Measurements from ENCODE around the gene MAP1LC3A. TPM values are rescaled to one million over a fixed set of nuclear protein-coding genes. Genes with fewer than 3 reads are reported as not detected.
"Not testable (repeated sequence)": the region's sequence is repeated elsewhere in the genome, so short reads cannot be mapped to it uniquely, and the experiment has no call there.

The MAP1LC3A gene
- polyA plus RNA-seq (2012; ENCODE audit: insufficient read depth, insufficient read length, low read depth) = 6.6 TPM

- H3K4me3 ChIP-seq (ENCODE audit: low read depth, low read length) = peak within 1 kb of the TSS; percentile 87
- DNase-seq = peak; percentile 93
- no peaks in the 10 kb centered on the region for H3K9me3 ChIP-seq
- no peaks in the 10 kb centered on the region for H3K4me1 ChIP-seq
- no peaks in the 10 kb centered on the region for H3K27me3 ChIP-seq
- no peaks in the 10 kb centered on the region for H3K36me3 ChIP-seq
- no peak for TF ChIP-seq CTCF (IDR thresholded peaks at IDR 0.05; ENCODE audit: low read depth, low read length)
Measured at GRCh38 chr20:34558320-34559218, at the start of gene MAP1LC3A. TSS of gene MAP1LC3A (plus strand) at chr20:34558718. CDS start at chr20:34558869, 151 bp downstream.

GRCh38 chr20:34510575-34510974, 47.9 kb upstream of the MAP1LC3A start:
- Histone ChIP-seq H3K27me3 (no peaks in the 10 kb centered on the region), H3K4me1 (no peaks in the 10 kb centered on the region; the same call in 1 of the 2 replicates), H3K36me3 (peaks cover 49% of the 10 kb centered on the region), H3K9me3 (no peaks in the 10 kb centered on the region), H3K4me3 (ENCODE audit: low read depth, low read length) (no peak overlapping the region)
- no peak for TF ChIP-seq CTCF (IDR thresholded peaks at IDR 0.05; ENCODE audit: low read depth, low read length)
- DNase-seq = no peak

GRCh38 chr20:34511891-34512265, 46.6 kb upstream of the MAP1LC3A start:
- no peak for DNase-seq
- no peaks in the 10 kb centered on the region; the same call in 1 of the 2 replicates for H3K4me1 ChIP-seq
- H3K36me3 ChIP-seq = peaks cover 37% of the 10 kb centered on the region
- no peaks in the 10 kb centered on the region for H3K27me3 ChIP-seq
- TF ChIP-seq CTCF (IDR thresholded peaks at IDR 0.05; ENCODE audit: low read depth, low read length) = no peak
- H3K4me3 ChIP-seq (ENCODE audit: low read depth, low read length) = no peak overlapping the region
- H3K9me3 ChIP-seq = no peaks in the 10 kb centered on the region

GRCh38 chr20:34512266-34512954, 46.1 kb upstream of the MAP1LC3A start:
- Histone ChIP-seq H3K9me3 (no peaks in the 10 kb centered on the region), H3K36me3 (peaks cover 37% of the 10 kb centered on the region), H3K4me3 (ENCODE audit: low read depth, low read length) (no peak overlapping the region), H3K4me1 (no peaks in the 10 kb centered on the region; the same call in 1 of the 2 replicates), H3K27me3 (no peaks in the 10 kb centered on the region)
- no peak for TF ChIP-seq CTCF (IDR thresholded peaks at IDR 0.05; ENCODE audit: low read depth, low read length)
- DNase-seq = no peak

GRCh38 chr20:34512955-34513419, 45.5 kb upstream of the MAP1LC3A start:
- H3K4me1 ChIP-seq = no peaks in the 10 kb centered on the region; the same call in 1 of the 2 replicates
- TF ChIP-seq CTCF (IDR thresholded peaks at IDR 0.05; ENCODE audit: low read depth, low read length) = no peak
- H3K4me3 ChIP-seq (ENCODE audit: low read depth, low read length) = no peak overlapping the region
- no peaks in the 10 kb centered on the region for H3K27me3 ChIP-seq
- peaks cover 32% of the 10 kb centered on the region for H3K36me3 ChIP-seq
- no peaks in the 10 kb centered on the region for H3K9me3 ChIP-seq
- DNase-seq = no peak

- not testable (repeated sequence) for DNase-seq; H3K4me1 ChIP-seq; H3K9me3 ChIP-seq; H3K27me3 ChIP-seq; H3K4me3 ChIP-seq (ENCODE audit: low read depth, low read length)
- H3K36me3 ChIP-seq = peaks cover 25% of the 10 kb centered on the region
Measured at GRCh38 chr20:34514034-34514433, 44.5 kb upstream of the MAP1LC3A start.
